Endothelial cell of umbilical vein (primary cell): ENCODE measurements around the gene DRP2. TPM values are rescaled to one million over a fixed set of nuclear protein-coding genes. Genes with fewer than 3 reads are reported as not detected.

ENCODE experiments used
- Bru-seq: library from RNA; stranded (reverse); fragments of 400-500 nt; gene quantifications from one replicate; lab custom pipeline; 2021; lab: Mats Ljungman, UMichigan
- BruChase-seq, 2 experiments: library from RNA; stranded (reverse); fragments of 400-500 nt; gene quantifications; one replicate each; lab custom pipeline; 2021; lab: Mats Ljungman, UMichigan
- BruUV-seq: library from RNA; stranded (reverse); fragments of 400-500 nt; replicated peaks from 2 replicates; lab custom pipeline; 2021; lab: Mats Ljungman, UMichigan
- CTCF ChIA-PET: fragments of 300-600, 350-600 bp; sonication (Branson Sonifier 250); formaldehyde crosslinking; loops from one replicate; lab custom pipeline; 2021; ENCODE audit warnings: antibody characterized with exemption, inconsistent platforms; lab: Charles Lee
- POLR2A ChIA-PET: fragments of 300-600, 350-600 bp; sonication (Branson Sonifier 250); formaldehyde crosslinking; loops from one replicate; lab custom pipeline; 2021; ENCODE audit warnings: antibody characterized with exemption, inconsistent platforms; lab: Charles Lee
- DNase-seq: peaks from one replicate; pipeline ENCODE4 v3.0.0-alpha.2; 2011; ENCODE audit warnings: low read depth, low spot score
- FAIRE-seq: peaks from 2 replicates; lab custom pipeline; 2011; peaks lifted over from hg19 to GRCh38; lab: Jason Lieb, UNC
- H2AFZ ChIP-seq: 2 replicates; pipeline ENCODE4 v1.6.0; 2012; ENCODE audit warnings: low read depth, low read length, control low read depth, inconsistent platforms
- H3K27ac ChIP-seq: 2 replicates; pipeline ENCODE4 v1.5.1; 2011; ENCODE audit warnings: low read depth, mild to moderate bottlenecking, control low read depth, low read length, moderate library complexity; ENCODE audit not compliant: insufficient read depth
- H3K27me3 ChIP-seq, 2 experiments: 2 replicates each; pipeline versions ENCODE4 v1.6.0 to v1.6.1; 2011; ENCODE audit warnings: low read length in 2 of 2, mixed read lengths in 1 of 2; ENCODE audit not compliant: control insufficient read depth in 2 of 2, insufficient read depth in 2 of 2
- H3K36me3 ChIP-seq, 2 experiments: 2 replicates in 1 of 2; 3 replicates in 1 of 2; pipeline ENCODE4 v1.5.1; 2011; ENCODE audit warnings: low read length in 2 of 2, mild to moderate bottlenecking in 1 of 2, moderate library complexity in 1 of 2; ENCODE audit not compliant: control insufficient read depth in 2 of 2, insufficient read depth in 2 of 2; ENCODE audit errors: extremely low read depth in 1 of 2
- H3K4me1 ChIP-seq: 3 replicates; pipeline ENCODE4 v1.5.1; 2011; ENCODE audit warnings: mild to moderate bottlenecking, low read length; ENCODE audit not compliant: control insufficient read depth, insufficient read depth; ENCODE audit errors: extremely low read depth
- H3K4me2 ChIP-seq: 2 replicates; pipeline ENCODE4 v1.6.1; 2011; ENCODE audit warnings: low read length, control low read depth, mixed read lengths; ENCODE audit not compliant: insufficient read depth
- H3K4me3 ChIP-seq, 3 experiments: fragments of 200-600 bp in 1 of 3; sonication (generic), shearing (Covaris generic) in 1 of 3; replicated peaks in 1 of 3; 2 replicates each; pipeline ENCODE4 v1.5.1; 2011 to 2016; ENCODE audit warnings: control low read depth in 3 of 3, low read length in 3 of 3, mild to moderate bottlenecking in 2 of 3, inconsistent platforms in 1 of 3, low read depth in 1 of 3, moderate library complexity in 1 of 3; ENCODE audit not compliant: insufficient read depth in 1 of 3
- H3K79me2 ChIP-seq: 2 replicates; pipeline ENCODE4 v1.6.0; 2012; ENCODE audit warnings: low read length, inconsistent platforms; ENCODE audit not compliant: control insufficient read depth, insufficient read depth
- H3K9ac ChIP-seq: replicated peaks from 2 replicates; pipeline ENCODE3; 2011; ENCODE audit warnings: low read length, control low read depth; ENCODE audit not compliant: insufficient read depth; ENCODE audit errors: extremely low read depth
- H3K9me1 ChIP-seq: replicated peaks from 3 replicates; pipeline ENCODE4 v1.6.0; 2011; ENCODE audit warnings: mild to moderate bottlenecking, low read length; ENCODE audit not compliant: control insufficient read depth, insufficient read depth; ENCODE audit errors: extremely low read depth
- H3K9me3 ChIP-seq: replicated peaks from 2 replicates; pipeline ENCODE4 v1.5.1; 2012; ENCODE audit warnings: low read length, inconsistent platforms; ENCODE audit not compliant: control insufficient read depth, insufficient read depth
- H4K20me1 ChIP-seq: replicated peaks from 2 replicates; pipeline ENCODE3; 2011; ENCODE audit warnings: mild to moderate bottlenecking, low read length; ENCODE audit not compliant: control insufficient read depth, insufficient read depth; ENCODE audit errors: extremely low read depth
- EZH2 ChIP-seq: IDR thresholded peaks from 2 replicates; pipeline ENCODE4 v1.6.1; 2012; ENCODE audit warnings: borderline replicate concordance, low read depth, mild to moderate bottlenecking, moderate library complexity, low read length, inconsistent platforms; ENCODE audit not compliant: severe bottlenecking
- FOS ChIP-seq: IDR thresholded peaks from 2 replicates; pipeline ENCODE4 v1.6.1; 2011; ENCODE audit warnings: mild to moderate bottlenecking, low read length, moderate library complexity, borderline replicate concordance; ENCODE audit not compliant: insufficient read depth
- GATA2 ChIP-seq: IDR thresholded peaks from 2 replicates; pipeline ENCODE4 v1.7.0; 2011; ENCODE audit warnings: low read depth, mild to moderate bottlenecking, moderate library complexity, mixed read lengths, low read length; ENCODE audit not compliant: insufficient read length, insufficient read depth
- JUN ChIP-seq: IDR thresholded peaks from 2 replicates; pipeline ENCODE4 v1.6.1; 2011; ENCODE audit warnings: borderline replicate concordance, low read depth; ENCODE audit not compliant: insufficient read length, insufficient read depth
- MYC ChIP-seq: IDR thresholded peaks from one replicate; pipeline ENCODE4 v1.6.1; 2011; ENCODE audit warnings: mild to moderate bottlenecking, low read depth, low read length
- POLR2AphosphoS5 ChIP-seq: IDR thresholded peaks from 2 replicates; pipeline ENCODE4 v1.6.1; 2012; ENCODE audit warnings: low read depth, mild to moderate bottlenecking, control low read depth, low read length, moderate library complexity; ENCODE audit not compliant: insufficient read depth
- dilution Hi-C: fragments of 300-500 bp; cut with MboI; formaldehyde crosslinking; loops from one replicate; pipeline ENCODE4 v1.15.0; 2019; ENCODE audit warnings: low sequenced_read_pairs; ENCODE audit not compliant: extremely low pct_ligation_motif_present
- intact Hi-C: fragments of 100-400 bp; cut with micrococcal nuclease; formaldehyde crosslinking; loops from one replicate; pipeline ENCODE4 v1.10.0; 2022
- long read RNA-seq: library from polyadenylated mRNA; stranded (forward); transcript quantifications from one replicate; pipeline ENCODE4 v2.0.0, GENCODE V29; 2021
- polyA minus RNA-seq, 3 experiments: library from RNA; depleted of rRNA, polyadenylated mRNA; stranded (reverse); fragments of >200 nt; gene quantifications; 1 replicate in 1 of 3; 2 replicates in 2 of 3; pipeline ENCODE4 v1.2.3, GENCODE V29; 2011
- polyA plus RNA-seq, 4 experiments: library from polyadenylated mRNA; depleted of rRNA in 3 of 4; stranded (reverse) in 3 of 4; unstranded in 1 of 4; fragments of >200 nt; gene quantifications; 2 replicates each; pipeline versions ENCODE4 v1.2.1 to v1.2.3, GENCODE V29; 2011 to 2012; ENCODE audit warnings: missing spikeins in 1 of 4
- total RNA-seq: library from RNA; stranded (reverse); gene quantifications from 2 replicates; pipeline ENCODE4 v1.2.3, GENCODE V29; 2021
- TF ChIP-seq, protein P1 (sequence below): IDR thresholded peaks from 2 replicates; pipeline ENCODE4 v1.6.1; 2011; ENCODE audit not compliant: insufficient read depth, insufficient read length

DRP2 gene, protein sequence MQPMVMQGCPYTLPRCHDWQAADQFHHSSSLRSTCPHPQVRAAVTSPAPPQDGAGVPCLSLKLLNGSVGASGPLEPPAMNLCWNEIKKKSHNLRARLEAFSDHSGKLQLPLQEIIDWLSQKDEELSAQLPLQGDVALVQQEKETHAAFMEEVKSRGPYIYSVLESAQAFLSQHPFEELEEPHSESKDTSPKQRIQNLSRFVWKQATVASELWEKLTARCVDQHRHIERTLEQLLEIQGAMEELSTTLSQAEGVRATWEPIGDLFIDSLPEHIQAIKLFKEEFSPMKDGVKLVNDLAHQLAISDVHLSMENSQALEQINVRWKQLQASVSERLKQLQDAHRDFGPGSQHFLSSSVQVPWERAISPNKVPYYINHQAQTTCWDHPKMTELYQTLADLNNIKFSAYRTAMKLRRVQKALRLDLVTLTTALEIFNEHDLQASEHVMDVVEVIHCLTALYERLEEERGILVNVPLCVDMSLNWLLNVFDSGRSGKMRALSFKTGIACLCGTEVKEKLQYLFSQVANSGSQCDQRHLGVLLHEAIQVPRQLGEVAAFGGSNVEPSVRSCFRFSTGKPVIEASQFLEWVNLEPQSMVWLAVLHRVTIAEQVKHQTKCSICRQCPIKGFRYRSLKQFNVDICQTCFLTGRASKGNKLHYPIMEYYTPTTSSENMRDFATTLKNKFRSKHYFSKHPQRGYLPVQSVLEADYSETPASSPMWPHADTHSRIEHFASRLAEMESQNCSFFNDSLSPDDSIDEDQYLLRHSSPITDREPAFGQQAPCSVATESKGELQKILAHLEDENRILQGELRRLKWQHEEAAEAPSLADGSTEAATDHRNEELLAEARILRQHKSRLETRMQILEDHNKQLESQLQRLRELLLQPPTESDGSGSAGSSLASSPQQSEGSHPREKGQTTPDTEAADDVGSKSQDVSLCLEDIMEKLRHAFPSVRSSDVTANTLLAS
- total RNA-seq (0.31 and 0.78 TPM in 2 replicates), polyA plus RNA-seq (0.13 and 0.17 TPM in 2 replicates), polyA minus RNA-seq (0.51 and 0.62 TPM in 2 replicates), Bru-seq, nascent RNA (percentile 23 among the genes with signal in this experiment), BruChase-seq, experiment 1, labeled RNA remaining after a 6-hour chase (percentile 41 among the genes with signal in this experiment), BruChase-seq, experiment 2, labeled RNA remaining after a 2-hour chase (percentile 32 among the genes with signal in this experiment)
- polyA plus RNA-seq (2011; cell fraction: cytosol; rRNA removed) = 0.12 and 0.13 TPM in 2 replicates
- polyA plus RNA-seq (2011; cell fraction: nucleus; rRNA removed) = 1.0 and 1.4 TPM in 2 replicates
- 0.60 and 0.68 TPM in 2 replicates for polyA plus RNA-seq (2012)
- 0.10 TPM for polyA minus RNA-seq (2011; cell fraction: cytosol; rRNA and poly(A)+ RNA removed)
- 0.38 and 0.48 TPM in 2 replicates for polyA minus RNA-seq (2011; cell fraction: nucleus; rRNA and poly(A)+ RNA removed)
- long read RNA-seq = 0 reads

DNA sequence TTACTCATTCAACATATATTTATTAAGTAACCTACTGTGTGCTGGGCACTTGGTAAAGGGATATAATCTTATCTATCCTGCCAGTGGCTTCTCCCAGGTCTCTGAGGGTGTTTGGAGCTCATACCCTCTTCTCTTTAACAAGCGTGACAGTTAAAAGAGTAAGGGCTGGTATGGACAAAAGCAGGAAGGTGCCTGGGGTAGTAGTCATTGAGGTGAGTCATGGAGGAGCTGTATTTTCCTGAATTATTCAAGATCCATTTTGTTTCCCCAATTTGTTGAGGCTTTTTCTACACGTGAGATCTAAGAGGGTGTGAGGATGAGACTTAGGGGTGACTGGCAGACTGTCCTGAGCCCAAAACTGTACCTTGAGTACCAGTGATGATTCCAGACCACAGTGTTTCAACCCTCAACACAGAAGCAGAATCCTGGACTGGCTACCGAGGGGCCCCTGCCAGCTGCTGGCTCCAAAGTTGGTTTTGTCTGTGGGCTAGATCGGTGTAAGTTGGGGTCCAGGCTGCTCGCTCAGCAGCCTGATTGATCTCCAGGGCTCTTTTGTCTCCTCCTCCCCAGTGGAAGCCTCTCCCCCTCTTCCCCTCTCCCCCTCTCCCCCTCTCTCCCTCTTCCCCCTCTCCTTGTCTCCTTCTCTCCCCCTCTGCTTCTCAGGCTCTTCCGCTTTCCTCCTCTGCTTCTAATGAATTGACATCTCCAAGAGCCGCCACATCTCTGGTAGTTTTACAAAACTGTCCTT lies at the start of gene DRP2:
DRP2 (plus strand) TSS at position 671 of the 748 bp plus-strand sequence. CDS start 11,862 bp downstream, outside the sequence.
- Histone ChIP-seq H4K20me1 (no peaks in the 10 kb centered on the region), H2AFZ (peak within 1 kb of the TSS; percentile 88), H3K9me3 (no peaks in the 10 kb centered on the region), H3K27me3 (no peaks in the 10 kb centered on the region), H3K79me2 (no peaks in the 10 kb centered on the region), H3K36me3 (no peaks in the 10 kb centered on the region), H3K27ac (peak within 1 kb of the TSS; percentile 61), H3K9me1 (no peaks in the 10 kb centered on the region), H3K4me2 (peak within 1 kb of the TSS; percentile 31), H3K4me3 (no peak within 1 kb of the TSS), H3K4me1 (peaks cover 22% of the 10 kb centered on the region), H3K9ac (no peak within 1 kb of the TSS)
- CTCF ChIA-PET = no interaction called here
- intact Hi-C loops = no loop called here
- BruUV-seq = no TSS peak
- FAIRE-seq (peak; percentile 90), DNase-seq (peak; percentile 36)
- dilution Hi-C loops = no loop called here
- TF ChIP-seq POLR2AphosphoS5 = no peak
- no peak for TF ChIP-seq MYC
- peak; percentile 50 for TF ChIP-seq JUN
- TF ChIP-seq EZH2 = no peak
- TF ChIP-seq FOS = peak; percentile 60
- TF ChIP-seq GATA2 = no peak
- TF ChIP-seq, protein P1, sequence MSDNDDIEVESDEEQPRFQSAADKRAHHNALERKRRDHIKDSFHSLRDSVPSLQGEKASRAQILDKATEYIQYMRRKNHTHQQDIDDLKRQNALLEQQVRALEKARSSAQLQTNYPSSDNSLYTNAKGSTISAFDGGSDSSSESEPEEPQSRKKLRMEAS = no peak
- POLR2A ChIA-PET = no interaction called here
